Body of pancreas (tissue), 4 donors: ENCODE results near the gene ZFP92. TPM values are rescaled to one million over a fixed set of nuclear protein-coding genes. Genes with fewer than 3 reads are reported as not detected.
A peak's percentile ranks its signal among the peaks of the same experiment; 100 is the strongest.

Experiments
- ATAC-seq: fragments of 150-250 bp; one replicate; pipeline ENCODE4 v1.9.1; 2016
- DNase-seq, 4 donors: peaks; one replicate each; pipeline ENCODE4 v3.0.0-alpha.2; 2019
- H3K27ac ChIP-seq, 4 donors: fragments of 200-600 bp; sonication (generic); 1 replicate in 3 of 4; 2 replicates in 1 of 4; pipeline versions ENCODE4 v1.5.1 to v1.6.1; 2016 to 2019; ENCODE audit warnings: mild to moderate bottlenecking in 1 of 4, mixed read lengths in 1 of 4, moderate library complexity in 1 of 4
- H3K27me3 ChIP-seq, 2 donors: fragments of 200-600 bp; sonication (generic); one replicate each; pipeline ENCODE4 v1.6.0; 2016; ENCODE audit warnings: mild to moderate bottlenecking in 1 of 2
- H3K36me3 ChIP-seq, 2 donors: fragments of 200-600 bp; sonication (generic); replicated peaks in 1 of 2; 2 replicates each; pipeline ENCODE4 v1.5.1; 2016; ENCODE audit warnings: low read depth in 2 of 2; ENCODE audit not compliant: insufficient read depth in 1 of 2
- H3K4me1 ChIP-seq: fragments of 200-600 bp; sonication (generic); one replicate; pipeline ENCODE4 v1.6.0; 2016
- H3K4me3 ChIP-seq, 2 donors: fragments of 200-600 bp; sonication (generic); 1 replicate in 1 of 2; 2 replicates in 1 of 2; pipeline ENCODE4 v1.5.1; 2016 to 2019
- H3K9me3 ChIP-seq, 3 donors: fragments of 200-600 bp; sonication (generic); 1 replicate in 2 of 3; 2 replicates in 1 of 3; pipeline ENCODE4 v1.5.1; 2016
- POLR2A ChIP-seq, 3 donors: fragments of 450-650 bp; IDR thresholded peaks; one replicate each; pipeline ENCODE4 v1.6.1; 2016; ENCODE audit warnings: antibody characterized with exemption in 3 of 3, mild to moderate bottlenecking in 2 of 3
- WGBS, 2 donors: methylation state at CpG; one replicate each; pipeline ENCODE4 v1.1.5; 2017; 5-methylcytosine and 5-hydroxymethylcytosine counted together
- intact Hi-C: fragments of 100-400 bp; cut with DNase I; formaldehyde crosslinking; loops from one replicate; pipeline ENCODE4 v1.15.1; 2023
- small RNA-seq: library from RNA; depleted of rRNA; stranded (forward); fragments of <200 nt; gene quantifications from one replicate; pipeline ENCODE3, GENCODE V24; 2016
- total RNA-seq, 2 donors: library from RNA; depleted of rRNA; stranded (reverse); fragments of >200 nt; gene quantifications; one replicate each; pipeline ENCODE4 v1.1.0, GENCODE V29; 2016
- TF ChIP-seq, protein P1 (sequence below), 7 experiments: fragments of 450-650 bp in 4 of 7; fragments of 200-600 bp in 3 of 7; sonication (generic) in 3 of 7; IDR thresholded peaks; one replicate each; pipeline ENCODE4 v1.5.1; 2016 to 2019; ENCODE audit warnings: antibody characterized with exemption in 7 of 7

The ZFP92 gene
- total RNA-seq, 2 donors from 2014 or later, result 0.33 to 0.78 TPM

DNA sequence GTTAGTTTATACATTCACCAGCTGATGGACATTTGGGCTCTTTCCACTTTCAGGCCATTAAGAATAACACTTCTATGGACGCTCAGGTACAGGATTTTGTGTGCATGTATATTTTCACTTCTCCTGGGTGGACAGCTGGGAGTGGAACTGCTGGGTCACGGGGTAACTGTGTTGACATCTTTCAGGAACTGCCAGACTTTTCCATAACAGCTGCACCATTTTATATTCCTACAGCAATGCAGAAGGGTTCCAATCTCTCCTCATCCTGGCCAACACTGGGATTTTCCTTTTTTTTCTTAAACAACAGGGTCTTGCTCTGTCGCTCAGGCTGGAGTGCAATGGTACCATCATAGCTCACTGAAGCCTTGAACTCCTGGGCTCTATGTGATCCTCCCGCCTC is 47.2 kb downstream of the ZFP92 start:
- H3K4me3 ChIP-seq, result no peak overlapping the region
- no peaks in the 10 kb centered on the region for H3K36me3 ChIP-seq
- ATAC-seq, result no peak
- no peaks in the 10 kb centered on the region for H3K4me1 ChIP-seq
- DNase-seq, result no peak
- WGBS, 2 donors, result 83 to 93% methylated on average over 1 to 4 of the region's 4 CpGs
- no peaks in the 10 kb centered on the region for H3K9me3 ChIP-seq
- H3K27ac ChIP-seq, result no peak overlapping the region
- no peaks in the 10 kb centered on the region for H3K27me3 ChIP-seq
- TF ChIP-seq, protein P1, sequence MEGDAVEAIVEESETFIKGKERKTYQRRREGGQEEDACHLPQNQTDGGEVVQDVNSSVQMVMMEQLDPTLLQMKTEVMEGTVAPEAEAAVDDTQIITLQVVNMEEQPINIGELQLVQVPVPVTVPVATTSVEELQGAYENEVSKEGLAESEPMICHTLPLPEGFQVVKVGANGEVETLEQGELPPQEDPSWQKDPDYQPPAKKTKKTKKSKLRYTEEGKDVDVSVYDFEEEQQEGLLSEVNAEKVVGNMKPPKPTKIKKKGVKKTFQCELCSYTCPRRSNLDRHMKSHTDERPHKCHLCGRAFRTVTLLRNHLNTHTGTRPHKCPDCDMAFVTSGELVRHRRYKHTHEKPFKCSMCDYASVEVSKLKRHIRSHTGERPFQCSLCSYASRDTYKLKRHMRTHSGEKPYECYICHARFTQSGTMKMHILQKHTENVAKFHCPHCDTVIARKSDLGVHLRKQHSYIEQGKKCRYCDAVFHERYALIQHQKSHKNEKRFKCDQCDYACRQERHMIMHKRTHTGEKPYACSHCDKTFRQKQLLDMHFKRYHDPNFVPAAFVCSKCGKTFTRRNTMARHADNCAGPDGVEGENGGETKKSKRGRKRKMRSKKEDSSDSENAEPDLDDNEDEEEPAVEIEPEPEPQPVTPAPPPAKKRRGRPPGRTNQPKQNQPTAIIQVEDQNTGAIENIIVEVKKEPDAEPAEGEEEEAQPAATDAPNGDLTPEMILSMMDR (IDR thresholded peaks at IDR 0.05), result no peak
- no peak for TF ChIP-seq POLR2A (IDR thresholded peaks at IDR 0.05)
- intact Hi-C loops, result no loop called here

DNA sequence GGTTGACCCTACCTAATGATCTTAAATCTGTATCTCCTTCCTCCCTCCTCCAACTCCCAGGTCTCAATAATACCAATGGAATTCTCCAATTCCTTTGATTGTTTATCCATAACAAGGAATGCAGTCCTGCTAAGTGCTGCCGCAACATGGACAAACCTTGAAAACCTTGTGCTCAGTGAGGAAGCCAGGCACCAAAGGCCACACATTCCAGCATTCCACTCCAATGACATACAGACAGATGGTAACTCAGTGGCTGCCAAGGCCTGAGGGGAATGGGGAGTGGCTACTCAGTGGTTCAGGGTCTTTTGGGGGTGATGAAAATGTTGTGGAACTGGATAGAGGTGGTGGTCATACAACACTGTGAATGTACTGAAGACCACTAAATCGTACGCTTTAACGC is 48.7 kb downstream of the ZFP92 start:
- TF ChIP-seq POLR2A (IDR thresholded peaks at IDR 0.05), result no peak
- TF ChIP-seq, protein P1 (IDR thresholded peaks at IDR 0.05), result no peak
- ATAC-seq (no peak), DNase-seq (no peak)
- Histone ChIP-seq H3K4me1 (no peaks in the 10 kb centered on the region), H3K27me3 (no peaks in the 10 kb centered on the region), H3K9me3 (no peaks in the 10 kb centered on the region), H3K4me3 (no peak overlapping the region), H3K36me3 (no peaks in the 10 kb centered on the region), H3K27ac (no peak overlapping the region)
- WGBS, 2 donors, result 78 to 89% methylated on average over 3 to 4 of the region's 4 CpGs
- intact Hi-C loops, result no loop called here

DNA sequence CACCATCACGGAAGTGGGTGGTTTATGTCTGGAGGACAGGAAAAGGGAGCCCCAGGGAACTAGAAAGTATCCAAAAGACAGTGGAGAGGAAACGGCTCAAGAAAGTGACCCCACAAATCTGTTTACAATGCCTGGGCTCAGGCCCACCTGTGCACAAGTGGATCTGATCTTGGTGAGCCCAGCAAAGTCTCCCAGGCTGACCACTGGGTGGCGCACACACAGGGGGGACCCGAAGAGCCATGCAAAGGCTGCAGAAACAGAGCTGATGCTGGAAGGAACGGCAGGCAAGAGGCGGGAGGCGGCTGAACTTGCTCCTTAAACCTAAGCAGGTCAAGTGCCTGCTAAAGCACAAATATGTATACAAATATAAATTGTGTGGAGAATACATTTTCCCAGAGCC is 49.6 kb downstream of the ZFP92 start:
- WGBS, 2 donors, result 29 to 70% methylated on average over 2 to 5 of the region's 7 CpGs
- no peak for ATAC-seq

More for the DNA sequence above, 49.6 kb downstream of the ZFP92 start:
- no peak overlapping the region for H3K4me3 ChIP-seq
- DNase-seq, result peak; percentile 29 to 44 (median 38)
- H3K36me3 ChIP-seq, result no peaks in the 10 kb centered on the region
- no peak overlapping the region for H3K27ac ChIP-seq
- no peak for TF ChIP-seq POLR2A (IDR thresholded peaks at IDR 0.05)
- TF ChIP-seq, protein P1 (IDR thresholded peaks at IDR 0.05), result peak; percentile 27 to 44 (median 40)
- no peaks in the 10 kb centered on the region for H3K27me3 ChIP-seq
- H3K4me1 ChIP-seq, result no peaks in the 10 kb centered on the region
- no peaks in the 10 kb centered on the region for H3K9me3 ChIP-seq
- intact Hi-C loops, result no loop called here

Small RNA genes lying within 50 kb of the gene (small RNA-seq; reads per million reads assigned to genes)
- not detected for gene RN7SL667P

Other genes starting within 250 kb of the ZFP92 start
- gene MAGEA1, start 232.2 kb upstream of the ZFP92 start, total RNA-seq, result not detected
- not detected for gene PNMA6F, start 89.7 kb upstream of the ZFP92 start, total RNA-seq
- gene ZNF275, start 77.3 kb upstream of the ZFP92 start, total RNA-seq, result 10 to 100 TPM in 1 of 2 donors, 1 to 10 TPM in 1; 8.0 to 12.2 TPM
- gene PNMA6E, start 10.1 kb upstream of the ZFP92 start, total RNA-seq, result not detected
- 1 to 10 TPM; 1.0 to 1.6 TPM for gene TREX2, start 34.6 kb downstream of the ZFP92 start, total RNA-seq
- 10 to 100 TPM in 1 of 2 donors, 1 to 10 TPM in 1; 3.1 to 38.2 TPM for gene HAUS7, start 59.1 kb downstream of the ZFP92 start, total RNA-seq
- 10 to 100 TPM; 30.7 to 34.0 TPM for gene BGN, start 83.5 kb downstream of the ZFP92 start, total RNA-seq
- gene ATP2B3, start 106.2 kb downstream of the ZFP92 start, total RNA-seq, result not detected
- 10 to 100 TPM in 1 of 2 donors, 1 to 10 TPM in 1; 8.6 to 23.9 TPM for gene CCNQ, start 187.7 kb downstream of the ZFP92 start, total RNA-seq
- gene DUSP9, start 235.7 kb downstream of the ZFP92 start, total RNA-seq, result not detected